Measurements from ENCODE around the gene ARPC2. TPM values are rescaled to one million over a fixed set of nuclear protein-coding genes. Genes with fewer than 3 reads are reported as not detected.

The ARPC2 gene
- total RNA-seq, 1 experiment from 2014 or later: 187 TPM

DNA sequence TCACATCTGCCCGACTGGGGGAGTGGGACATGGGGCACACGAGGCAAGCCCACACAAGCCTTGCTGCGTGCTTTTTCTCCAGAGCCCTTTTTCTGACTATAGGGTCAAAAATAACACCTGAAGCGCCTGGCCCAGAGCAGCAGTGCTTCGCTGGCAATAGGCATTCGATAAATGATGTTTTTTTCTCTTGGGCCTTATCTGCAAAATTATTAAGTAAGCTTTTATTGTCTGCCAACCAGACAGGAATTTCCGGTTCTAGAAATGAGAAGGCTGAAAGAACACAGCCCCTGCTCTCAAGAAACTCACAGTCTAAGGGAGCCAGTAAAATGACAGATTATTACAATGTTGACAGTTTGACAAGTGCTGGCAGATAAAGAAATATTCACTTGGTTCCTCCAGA lies 78.0 kb downstream of the ARPC2 start:
- intact Hi-C loops (cut with micrococcal nuclease): no loop called here
- peak overlapping the region; percentile 25; the same call in 1 of the 2 replicates for H3K9ac ChIP-seq (ENCODE audit: low read length)
- no peak for TF ChIP-seq CEBPB (IDR thresholded peaks at IDR 0.05; ENCODE audit: low read depth)

DNA sequence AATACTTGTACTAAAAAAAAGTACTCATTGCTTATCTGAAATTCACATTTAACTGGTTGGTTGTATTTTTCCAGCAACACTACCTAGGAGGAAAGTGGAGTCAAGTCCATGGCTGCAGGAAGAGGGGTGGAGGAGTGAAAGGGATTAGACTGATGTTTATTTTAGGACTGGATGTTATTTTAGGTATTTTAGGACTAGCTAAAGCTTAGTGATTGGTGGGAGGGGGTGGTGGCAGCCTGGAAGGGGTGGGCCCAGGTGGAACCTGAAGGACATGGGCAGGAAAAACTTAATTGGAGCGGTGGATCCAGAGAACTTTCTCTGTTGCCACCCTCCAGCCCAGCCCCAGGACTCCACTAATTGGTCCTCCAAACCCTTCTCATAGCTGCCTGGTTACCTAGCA lies 79.2 kb downstream of the ARPC2 start:
- CTCF ChIA-PET: interaction anchor here (1.3 kb wide), 1 partner anchor 9 kb away, joined by 3 read pairs; no protein-coding TSS in a partner anchor
- H3K36me3 ChIP-seq (ENCODE audit: control insufficient read depth in 1 of 2, insufficient read depth in 2 of 2, low read length in 2 of 2): no peaks in the 10 kb centered on the region
- peaks cover 10% of the 10 kb centered on the region for H3K79me2 ChIP-seq (ENCODE audit: insufficient read depth, low read length)
- H3K9me2 ChIP-seq (ENCODE audit: insufficient read depth): no peaks in the 10 kb centered on the region
- H3K4me1 ChIP-seq (ENCODE audit: control insufficient read depth in 1 of 2, insufficient read depth in 2 of 2, low read length in 2 of 2): peaks cover 39 to 68% of the 10 kb centered on the region in 2 experiments
- RAD21 ChIA-PET (ENCODE audit: low non-redundant PET in 1 of 2, low total read pairs in 2 of 2, uncharacterized antibody in 2 of 2, unreplicated experiment in 2 of 2): no interaction called here
- DNase-seq (ENCODE audit: low read depth, low spot score) (no peak), ATAC-seq (no peak)
- H3K4me2 ChIP-seq (ENCODE audit: low read length): no peak overlapping the region
- H3K4me3 ChIP-seq (replicated peaks in 1 of 2; ENCODE audit: low read depth in 1 of 2, low read length in 2 of 2): no peak overlapping the region
- BruUV-seq (replicated peaks): no TSS peak
- intact Hi-C loops (cut with micrococcal nuclease): no loop called here
- TF ChIP-seq EZH2 (IDR thresholded peaks at IDR 0.05) (no peak), EZH2phosphoT487 (IDR thresholded peaks at IDR 0.05; ENCODE audit: borderline replicate concordance) (no peak), CEBPB (IDR thresholded peaks at IDR 0.05; ENCODE audit: low read depth) (no peak), POLR2A (IDR thresholded peaks at IDR 0.05; ENCODE audit: borderline replicate concordance, extremely low read depth, insufficient read depth, insufficient read length) (no peak), TCF7L2 (IDR thresholded peaks at IDR 0.05; ENCODE audit: borderline replicate concordance, extremely low read depth, insufficient read depth, insufficient read length) (no peak), SRF (IDR thresholded peaks at IDR 0.05; ENCODE audit: low read depth) (no peak), POLR2AphosphoS5 (IDR thresholded peaks at IDR 0.05; ENCODE audit: low read depth, low read length) (no peak), EGR1 (IDR thresholded peaks at IDR 0.05; ENCODE audit: low read depth) (no peak), ZNF274 (IDR thresholded peaks at IDR 0.05; ENCODE audit: low read depth, low read length) (no peak), CBX3 (IDR thresholded peaks at IDR 0.05; ENCODE audit: low read depth) (no peak)
- TF ChIP-seq, protein P1, sequence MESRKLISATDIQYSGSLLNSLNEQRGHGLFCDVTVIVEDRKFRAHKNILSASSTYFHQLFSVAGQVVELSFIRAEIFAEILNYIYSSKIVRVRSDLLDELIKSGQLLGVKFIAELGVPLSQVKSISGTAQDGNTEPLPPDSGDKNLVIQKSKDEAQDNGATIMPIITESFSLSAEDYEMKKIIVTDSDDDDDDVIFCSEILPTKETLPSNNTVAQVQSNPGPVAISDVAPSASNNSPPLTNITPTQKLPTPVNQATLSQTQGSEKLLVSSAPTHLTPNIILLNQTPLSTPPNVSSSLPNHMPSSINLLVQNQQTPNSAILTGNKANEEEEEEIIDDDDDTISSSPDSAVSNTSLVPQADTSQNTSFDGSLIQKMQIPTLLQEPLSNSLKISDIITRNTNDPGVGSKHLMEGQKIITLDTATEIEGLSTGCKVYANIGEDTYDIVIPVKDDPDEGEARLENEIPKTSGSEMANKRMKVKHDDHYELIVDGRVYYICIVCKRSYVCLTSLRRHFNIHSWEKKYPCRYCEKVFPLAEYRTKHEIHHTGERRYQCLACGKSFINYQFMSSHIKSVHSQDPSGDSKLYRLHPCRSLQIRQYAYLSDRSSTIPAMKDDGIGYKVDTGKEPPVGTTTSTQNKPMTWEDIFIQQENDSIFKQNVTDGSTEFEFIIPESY (IDR thresholded peaks at IDR 0.05; ENCODE audit: extremely low read depth, insufficient replicate concordance, low read length): no peak
- TF ChIP-seq, protein P2, sequence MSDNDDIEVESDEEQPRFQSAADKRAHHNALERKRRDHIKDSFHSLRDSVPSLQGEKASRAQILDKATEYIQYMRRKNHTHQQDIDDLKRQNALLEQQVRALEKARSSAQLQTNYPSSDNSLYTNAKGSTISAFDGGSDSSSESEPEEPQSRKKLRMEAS (IDR thresholded peaks at IDR 0.05): no peak
- TF ChIP-seq, protein P3, sequence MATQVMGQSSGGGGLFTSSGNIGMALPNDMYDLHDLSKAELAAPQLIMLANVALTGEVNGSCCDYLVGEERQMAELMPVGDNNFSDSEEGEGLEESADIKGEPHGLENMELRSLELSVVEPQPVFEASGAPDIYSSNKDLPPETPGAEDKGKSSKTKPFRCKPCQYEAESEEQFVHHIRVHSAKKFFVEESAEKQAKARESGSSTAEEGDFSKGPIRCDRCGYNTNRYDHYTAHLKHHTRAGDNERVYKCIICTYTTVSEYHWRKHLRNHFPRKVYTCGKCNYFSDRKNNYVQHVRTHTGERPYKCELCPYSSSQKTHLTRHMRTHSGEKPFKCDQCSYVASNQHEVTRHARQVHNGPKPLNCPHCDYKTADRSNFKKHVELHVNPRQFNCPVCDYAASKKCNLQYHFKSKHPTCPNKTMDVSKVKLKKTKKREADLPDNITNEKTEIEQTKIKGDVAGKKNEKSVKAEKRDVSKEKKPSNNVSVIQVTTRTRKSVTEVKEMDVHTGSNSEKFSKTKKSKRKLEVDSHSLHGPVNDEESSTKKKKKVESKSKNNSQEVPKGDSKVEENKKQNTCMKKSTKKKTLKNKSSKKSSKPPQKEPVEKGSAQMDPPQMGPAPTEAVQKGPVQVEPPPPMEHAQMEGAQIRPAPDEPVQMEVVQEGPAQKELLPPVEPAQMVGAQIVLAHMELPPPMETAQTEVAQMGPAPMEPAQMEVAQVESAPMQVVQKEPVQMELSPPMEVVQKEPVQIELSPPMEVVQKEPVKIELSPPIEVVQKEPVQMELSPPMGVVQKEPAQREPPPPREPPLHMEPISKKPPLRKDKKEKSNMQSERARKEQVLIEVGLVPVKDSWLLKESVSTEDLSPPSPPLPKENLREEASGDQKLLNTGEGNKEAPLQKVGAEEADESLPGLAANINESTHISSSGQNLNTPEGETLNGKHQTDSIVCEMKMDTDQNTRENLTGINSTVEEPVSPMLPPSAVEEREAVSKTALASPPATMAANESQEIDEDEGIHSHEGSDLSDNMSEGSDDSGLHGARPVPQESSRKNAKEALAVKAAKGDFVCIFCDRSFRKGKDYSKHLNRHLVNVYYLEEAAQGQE (IDR thresholded peaks at IDR 0.05; ENCODE audit: low read depth): no peak
- no peak overlapping the region for H2AFZ ChIP-seq (ENCODE audit: low read depth, low read length, poor library complexity, severe bottlenecking)
- H3K27ac ChIP-seq (ENCODE audit: low read depth, low read length): no peak overlapping the region
- no peak overlapping the region for H3K9ac ChIP-seq (ENCODE audit: low read length)
- no peaks in the 10 kb centered on the region for H4K20me1 ChIP-seq (ENCODE audit: insufficient read depth)
- no peaks in the 10 kb centered on the region for H3K27me3 ChIP-seq (ENCODE audit: insufficient read depth, low read length)
- H3K9me3 ChIP-seq (ENCODE audit: control insufficient read depth in 1 of 2, insufficient read depth in 1 of 2, low read depth in 1 of 2, low read length in 2 of 2): no peaks in the 10 kb centered on the region
- POLR2A ChIA-PET: interaction anchor here (1.5 to 2.0 kb wide), 2 partner anchors 9 to 62 kb away, joined by 4 to 6 read pairs; no protein-coding TSS in a partner anchor

More for the DNA sequence above, 78.0 kb downstream of the ARPC2 start:
- BruUV-seq (replicated peaks): no TSS peak
- Histone ChIP-seq H3K27ac (ENCODE audit: low read depth, low read length) (no peak overlapping the region), H3K9me3 (ENCODE audit: control insufficient read depth in 1 of 2, insufficient read depth in 1 of 2, low read depth in 1 of 2, low read length in 2 of 2) (no peaks in the 10 kb centered on the region), H2AFZ (ENCODE audit: low read depth, low read length, poor library complexity, severe bottlenecking) (no peak overlapping the region), H3K36me3 (ENCODE audit: control insufficient read depth in 1 of 2, insufficient read depth in 2 of 2, low read length in 2 of 2) (no peaks in the 10 kb centered on the region), H3K4me1 (ENCODE audit: control insufficient read depth in 1 of 2, insufficient read depth in 2 of 2, low read length in 2 of 2) (peaks cover 43 to 76% of the 10 kb centered on the region in 2 experiments), H3K79me2 (ENCODE audit: insufficient read depth, low read length) (peaks cover 22% of the 10 kb centered on the region), H3K4me3 (replicated peaks in 1 of 2; ENCODE audit: low read depth in 1 of 2, low read length in 2 of 2) (no peak overlapping the region), H3K27me3 (ENCODE audit: insufficient read depth, low read length) (no peaks in the 10 kb centered on the region), H3K4me2 (ENCODE audit: low read length) (peak overlapping the region; percentile 33), H4K20me1 (ENCODE audit: insufficient read depth) (no peaks in the 10 kb centered on the region), H3K9me2 (ENCODE audit: insufficient read depth) (no peaks in the 10 kb centered on the region)
- DNase-seq (ENCODE audit: low read depth, low spot score) (no peak), ATAC-seq (no peak)
- ChIA-PET POLR2A (interaction anchor here (0.7 to 2.0 kb wide), 3 partner anchors 8 to 185 kb away, joined by 3 to 6 read pairs (median 4); no protein-coding TSS in a partner anchor), RAD21 (ENCODE audit: low non-redundant PET in 1 of 2, low total read pairs in 2 of 2, uncharacterized antibody in 2 of 2, unreplicated experiment in 2 of 2) (no interaction called here), CTCF (interaction anchor here (1.3 to 1.4 kb wide), 3 partner anchors 8 to 101 kb away, joined by 3 to 6 read pairs (median 4); partner anchors contain the start of gene CATIP)

Measured in HCT116 (cell line).